ENCODE results near the gene PEX16. TPM values are rescaled to one million over a fixed set of nuclear protein-coding genes. Genes with fewer than 3 reads are reported as not detected.

The PEX16 gene
- total RNA-seq, 2 experiments from 2014 or later = 34.8 to 43.5 TPM

DNA sequence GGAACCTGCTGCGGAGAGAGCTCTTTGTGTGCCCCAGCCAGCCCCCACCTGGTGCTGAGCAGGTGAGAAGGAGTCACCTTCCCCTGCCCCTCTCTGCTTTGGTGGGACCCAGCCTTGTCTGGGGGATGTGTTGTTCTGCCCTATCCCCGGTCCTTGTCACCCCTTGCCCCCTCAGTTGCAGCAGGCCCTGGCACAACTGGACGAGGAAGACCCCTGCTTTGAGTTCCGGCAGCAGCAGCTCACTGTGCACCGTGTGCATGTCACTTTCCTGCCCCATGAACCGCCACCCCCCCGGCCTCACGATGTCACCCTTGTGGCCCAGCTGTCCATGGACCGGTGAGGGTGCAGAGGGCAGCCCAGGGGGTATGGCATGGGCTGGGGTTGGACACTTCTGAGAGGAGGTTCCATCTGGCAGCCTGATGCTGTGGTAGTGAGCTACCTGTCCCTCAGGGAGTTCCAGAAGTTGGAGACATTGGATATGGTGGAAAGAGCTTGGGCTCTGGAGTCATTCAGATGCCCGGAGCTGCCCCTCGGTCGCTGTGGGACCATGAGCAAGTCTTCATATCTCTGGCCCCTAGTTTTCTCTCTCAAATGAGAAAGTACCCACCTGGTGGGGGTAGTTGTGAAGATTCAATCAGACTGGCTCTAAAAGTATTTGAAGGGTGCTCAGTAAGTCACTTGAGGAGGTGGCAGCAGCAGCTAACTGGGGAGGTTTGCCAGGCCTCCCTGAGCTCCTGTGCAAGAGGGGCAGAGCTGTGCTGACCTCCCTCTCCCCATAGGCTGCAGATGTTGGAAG lies 9.1 kb upstream of the PEX16 start:
- H3K4me3 Mint-ChIP-seq = no peak overlapping the region
- H3K36me3 Mint-ChIP-seq = no peaks in the 10 kb centered on the region
- no peaks in the 10 kb centered on the region for H3K9me3 Mint-ChIP-seq
- H3K4me1 Mint-ChIP-seq = peaks cover 17% of the 10 kb centered on the region
- no peak overlapping the region for H3K27ac Mint-ChIP-seq
- peaks cover 4% of the 10 kb centered on the region for H3K27me3 Mint-ChIP-seq
- DNase-seq = no peak

DNA sequence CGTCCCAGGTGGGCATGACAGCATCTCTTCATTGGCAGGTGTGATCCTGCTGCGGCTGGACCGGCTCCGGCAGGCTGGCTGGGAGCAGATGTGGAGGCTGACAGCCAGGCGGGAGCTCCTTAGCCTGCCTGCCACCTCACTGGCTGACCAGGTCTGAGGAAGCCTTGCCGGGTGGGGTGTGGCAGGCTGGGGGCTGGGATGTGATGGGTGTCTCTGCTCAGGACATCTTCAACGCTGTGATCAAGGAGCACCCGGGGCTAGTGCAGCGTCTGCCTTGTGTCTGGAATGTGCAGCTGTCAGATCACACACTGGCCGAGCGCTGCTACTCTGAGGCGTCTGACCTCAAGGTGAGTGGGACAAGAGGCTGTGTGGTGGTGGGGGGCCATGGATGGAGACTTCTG lies 8.3 kb upstream of the PEX16 start:
- no peaks in the 10 kb centered on the region for H3K36me3 Mint-ChIP-seq
- peaks cover 4% of the 10 kb centered on the region for H3K27me3 Mint-ChIP-seq
- no peaks in the 10 kb centered on the region for H3K9me3 Mint-ChIP-seq
- DNase-seq = no peak
- H3K4me3 Mint-ChIP-seq = no peak overlapping the region
- peaks cover 18% of the 10 kb centered on the region for H3K4me1 Mint-ChIP-seq
- H3K27ac Mint-ChIP-seq = no peak overlapping the region

DNA sequence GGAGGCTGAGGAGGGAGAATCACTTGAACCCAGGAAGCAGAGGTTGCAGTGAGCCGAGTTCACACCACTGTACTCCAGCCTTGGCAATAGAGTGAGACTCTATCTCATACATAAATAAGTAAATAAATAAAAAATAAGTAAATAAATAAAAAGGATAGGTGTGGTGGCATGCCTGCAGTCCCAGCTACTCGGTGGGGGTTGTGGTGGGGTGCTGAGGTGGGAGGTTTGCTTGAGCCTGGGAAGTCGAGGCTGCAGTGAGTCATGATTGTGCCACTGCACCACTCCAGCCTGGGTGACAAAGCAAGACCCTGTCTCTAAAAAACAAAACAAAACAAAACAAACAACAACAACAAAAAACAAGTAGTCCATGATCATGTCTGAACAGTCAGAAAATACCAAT lies 7.9 kb upstream of the PEX16 start:
- H3K27ac Mint-ChIP-seq = no peak overlapping the region
- no peak overlapping the region for H3K4me3 Mint-ChIP-seq
- DNase-seq = no peak
- H3K36me3 Mint-ChIP-seq = no peaks in the 10 kb centered on the region
- peaks cover 16% of the 10 kb centered on the region for H3K4me1 Mint-ChIP-seq
- H3K9me3 Mint-ChIP-seq = no peaks in the 10 kb centered on the region
- peaks cover 4% of the 10 kb centered on the region for H3K27me3 Mint-ChIP-seq

DNA sequence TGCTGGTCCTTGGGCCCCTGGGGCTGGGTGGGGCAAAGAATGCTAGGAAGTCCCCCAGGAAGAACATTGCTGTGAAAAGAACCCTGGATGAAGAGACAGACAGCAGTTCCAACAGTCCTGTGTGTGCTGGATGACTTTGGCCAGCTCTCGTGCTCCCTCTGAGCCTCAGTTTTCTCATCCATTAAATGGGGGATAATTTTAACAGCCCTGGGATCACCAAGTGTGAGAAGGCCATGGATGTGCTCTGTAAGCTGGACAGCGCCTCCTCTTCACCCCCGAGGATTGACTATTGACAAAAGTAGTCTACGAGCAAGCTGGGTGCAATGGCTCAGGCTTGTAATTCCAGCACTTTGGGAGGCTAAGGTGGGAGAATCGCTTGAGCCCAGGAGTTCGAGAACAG lies 7.2 kb upstream of the PEX16 start:
- H3K27me3 Mint-ChIP-seq = peaks cover 4% of the 10 kb centered on the region
- no peak overlapping the region for H3K4me3 Mint-ChIP-seq
- H3K9me3 Mint-ChIP-seq = no peaks in the 10 kb centered on the region
- DNase-seq = no peak
- peaks cover 10% of the 10 kb centered on the region for H3K4me1 Mint-ChIP-seq
- H3K36me3 Mint-ChIP-seq = no peaks in the 10 kb centered on the region
- H3K27ac Mint-ChIP-seq = no peak overlapping the region

DNA sequence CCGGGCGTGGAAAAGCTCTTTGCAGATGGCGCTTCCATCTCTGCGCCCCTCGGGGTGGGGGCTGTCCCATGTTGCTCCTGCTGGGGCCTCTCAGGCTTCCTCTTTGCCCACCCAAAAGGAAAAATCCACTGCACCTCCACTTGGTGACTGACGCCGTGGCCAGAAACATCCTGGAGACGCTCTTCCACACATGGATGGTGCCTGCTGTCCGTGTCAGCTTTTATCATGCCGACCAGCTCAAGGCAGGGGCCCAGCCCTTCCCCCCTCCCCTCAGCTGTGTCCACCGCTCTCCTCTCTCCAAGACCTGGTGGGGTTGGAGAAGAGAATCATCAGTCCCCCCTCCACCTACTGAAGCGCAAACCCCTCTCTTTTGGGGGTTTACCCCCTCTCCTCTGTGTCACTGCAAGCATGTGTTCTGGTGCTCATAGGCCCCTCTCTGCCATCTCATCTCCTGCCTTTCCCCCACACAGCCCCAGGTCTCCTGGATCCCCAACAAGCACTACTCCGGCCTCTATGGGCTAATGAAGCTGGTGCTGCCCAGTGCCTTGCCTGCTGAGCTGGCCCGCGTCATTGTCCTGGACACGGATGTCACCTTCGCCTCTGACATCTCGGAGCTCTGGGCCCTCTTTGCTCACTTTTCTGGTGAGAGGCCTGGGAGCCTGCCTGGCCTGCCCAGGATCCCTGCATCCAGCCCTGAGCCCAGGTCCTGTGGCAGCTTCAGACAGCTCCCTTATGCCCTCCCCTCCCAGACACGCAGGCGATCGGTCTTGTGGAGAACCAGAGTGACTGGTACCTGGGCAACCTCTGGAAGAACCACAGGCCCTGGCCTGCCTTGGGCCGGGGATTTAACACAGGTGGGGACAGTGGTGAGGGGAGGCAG lies 6.6 kb upstream of the PEX16 start:
- peak overlapping the region; percentile 24 for H3K4me3 Mint-ChIP-seq
- H3K27ac Mint-ChIP-seq = no peak overlapping the region
- H3K27me3 Mint-ChIP-seq = peaks cover 4% of the 10 kb centered on the region
- peaks cover 8% of the 10 kb centered on the region for H3K4me1 Mint-ChIP-seq
- DNase-seq = no peak
- no peaks in the 10 kb centered on the region for H3K9me3 Mint-ChIP-seq
- H3K36me3 Mint-ChIP-seq = no peaks in the 10 kb centered on the region

DNA sequence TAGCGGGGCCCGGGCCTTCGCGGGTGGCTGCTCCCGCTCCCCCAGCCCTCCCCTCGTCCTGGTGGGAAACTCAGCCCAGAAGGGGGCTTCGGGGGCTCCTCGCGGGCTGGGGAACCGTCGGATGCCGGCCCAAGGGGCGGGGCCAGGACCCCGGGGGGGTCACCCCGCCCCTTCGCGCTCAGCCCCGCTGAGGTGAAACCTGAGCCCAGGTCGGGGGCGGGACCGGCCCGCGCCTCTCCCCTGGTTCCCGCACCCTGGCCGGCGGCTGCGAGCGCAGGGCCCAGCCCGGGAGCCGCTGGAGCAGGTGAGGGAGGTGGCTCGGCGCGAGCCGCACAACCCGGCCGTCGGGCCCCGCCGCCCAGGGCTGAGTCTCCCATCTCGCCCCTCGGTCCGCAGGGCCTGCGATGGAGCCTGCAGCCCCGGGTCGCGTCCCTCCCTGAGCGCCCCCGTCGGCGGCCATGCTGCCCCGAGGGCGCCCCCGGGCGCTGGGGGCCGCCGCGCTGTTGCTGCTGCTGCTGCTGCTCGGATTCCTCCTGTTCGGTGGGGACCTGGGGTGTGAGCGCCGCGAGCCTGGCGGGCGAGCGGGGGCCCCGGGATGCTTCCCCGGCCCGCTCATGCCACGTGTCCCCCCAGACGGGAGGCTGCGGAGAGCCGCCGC lies 4.9 kb upstream of the PEX16 start, which contains the start of gene LARGE2:
TSS of gene LARGE2 (plus strand) at position 232 of the 658 bp plus-strand sequence. CDS start at position 459, 227 bp downstream.
- Mint-ChIP-seq H3K36me3 (no peaks in the 10 kb centered on the region), H3K4me3 (peak within 1 kb of the TSS; percentile 68), H3K27me3 (peaks cover 4% of the 10 kb centered on the region), H3K4me1 (peaks cover 11% of the 10 kb centered on the region), H3K27ac (peak within 1 kb of the TSS; percentile 14), H3K9me3 (no peaks in the 10 kb centered on the region)
- no peak for DNase-seq

DNA sequence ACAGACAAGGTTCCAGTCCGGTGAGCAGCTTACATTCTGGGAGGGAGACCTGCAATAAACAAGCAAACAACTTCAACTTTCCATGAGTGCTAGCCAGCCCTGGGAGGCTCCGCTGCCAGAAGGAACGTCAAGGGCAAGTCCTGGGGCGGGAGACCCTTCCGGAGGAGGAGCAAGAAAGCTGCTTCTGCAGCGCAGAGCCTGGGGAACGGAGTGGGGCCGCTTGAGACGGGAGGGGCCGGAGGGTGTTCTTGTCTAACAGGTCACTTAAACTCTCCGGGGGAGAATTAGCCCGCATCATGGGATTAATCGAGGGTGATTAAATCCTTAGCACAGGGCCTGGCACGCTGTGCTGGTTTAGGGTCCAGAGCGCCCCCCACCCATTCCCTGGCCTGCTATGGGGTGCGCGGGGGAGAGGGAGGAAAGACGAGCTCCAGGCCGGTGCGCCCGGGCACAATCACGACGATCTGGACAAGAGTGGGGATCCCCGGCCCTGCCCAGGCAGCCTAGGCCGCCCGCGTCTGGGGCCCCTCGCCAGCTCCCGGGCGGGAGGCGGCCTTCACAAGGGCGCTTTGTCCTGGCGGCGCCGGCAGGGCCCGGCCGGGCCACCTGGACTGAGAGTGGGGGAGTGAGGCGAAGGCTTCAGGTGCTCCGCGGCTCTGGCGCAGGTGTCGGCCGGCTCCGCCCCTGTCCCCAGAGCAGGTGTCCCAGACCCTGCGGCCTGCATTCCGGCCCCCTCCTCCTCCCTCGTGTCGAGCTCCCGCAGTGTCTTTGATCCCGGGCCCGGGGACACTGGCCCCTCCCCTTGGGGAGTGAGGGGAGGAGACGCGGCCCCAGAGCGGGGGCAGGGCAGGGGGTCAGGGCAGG lies 4.1 kb upstream of the PEX16 start:
- DNase-seq = no peak
- Mint-ChIP-seq H3K36me3 (no peaks in the 10 kb centered on the region), H3K4me1 (peaks cover 9% of the 10 kb centered on the region), H3K4me3 (peak overlapping the region; percentile 16), H3K27me3 (peaks cover 4% of the 10 kb centered on the region), H3K27ac (peak overlapping the region; percentile 14), H3K9me3 (no peaks in the 10 kb centered on the region)

DNA sequence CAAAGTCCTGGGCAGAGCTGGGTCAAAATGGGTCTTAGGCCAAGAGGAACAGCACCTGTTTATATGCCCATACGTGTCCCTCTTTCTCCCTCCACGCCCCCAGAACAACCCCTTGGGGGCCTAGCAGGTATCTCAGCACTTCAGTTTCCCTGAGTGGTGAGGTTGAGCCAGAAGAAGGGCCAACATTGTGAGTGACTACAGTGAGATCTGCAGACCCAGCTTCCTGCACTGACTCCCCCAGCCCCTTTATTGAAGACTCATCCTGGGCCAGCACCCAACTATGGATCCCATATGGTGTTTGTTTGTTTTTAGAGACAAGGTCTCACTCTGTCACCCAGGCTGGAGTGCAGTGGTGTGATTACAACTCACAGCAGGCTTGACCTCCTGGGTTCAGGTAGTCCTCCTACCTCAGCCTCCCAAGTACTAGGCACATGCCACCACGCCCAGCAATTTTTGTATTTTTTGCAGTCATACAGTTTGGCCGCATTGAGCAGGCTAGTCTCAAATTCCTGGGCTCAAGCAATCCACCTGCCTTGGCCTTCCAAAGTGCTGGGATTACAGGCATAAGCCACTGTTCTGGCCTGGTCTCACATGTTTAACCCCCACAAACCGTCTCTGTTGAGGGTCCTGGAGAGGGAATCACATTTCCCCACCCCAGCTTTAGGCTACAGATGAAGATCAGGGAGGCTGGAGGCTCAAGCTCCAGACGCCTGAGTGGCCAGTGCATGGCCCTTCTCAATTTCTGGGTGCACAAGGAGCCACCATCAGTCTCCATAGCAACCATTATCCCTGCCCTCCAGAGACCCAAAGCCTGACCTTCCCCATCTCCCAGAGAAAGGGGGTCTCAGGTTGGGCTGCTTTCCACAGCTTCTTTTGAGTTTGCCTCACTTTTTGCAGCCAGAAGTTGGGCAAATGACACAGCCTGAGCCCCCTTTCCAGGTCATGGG lies 3.1 kb upstream of the PEX16 start:
- Mint-ChIP-seq H3K4me1 (peaks cover 15% of the 10 kb centered on the region), H3K9me3 (no peaks in the 10 kb centered on the region), H3K27me3 (peaks cover 4% of the 10 kb centered on the region), H3K4me3 (no peak overlapping the region), H3K36me3 (no peaks in the 10 kb centered on the region), H3K27ac (no peak overlapping the region)
- no peak for DNase-seq

DNA sequence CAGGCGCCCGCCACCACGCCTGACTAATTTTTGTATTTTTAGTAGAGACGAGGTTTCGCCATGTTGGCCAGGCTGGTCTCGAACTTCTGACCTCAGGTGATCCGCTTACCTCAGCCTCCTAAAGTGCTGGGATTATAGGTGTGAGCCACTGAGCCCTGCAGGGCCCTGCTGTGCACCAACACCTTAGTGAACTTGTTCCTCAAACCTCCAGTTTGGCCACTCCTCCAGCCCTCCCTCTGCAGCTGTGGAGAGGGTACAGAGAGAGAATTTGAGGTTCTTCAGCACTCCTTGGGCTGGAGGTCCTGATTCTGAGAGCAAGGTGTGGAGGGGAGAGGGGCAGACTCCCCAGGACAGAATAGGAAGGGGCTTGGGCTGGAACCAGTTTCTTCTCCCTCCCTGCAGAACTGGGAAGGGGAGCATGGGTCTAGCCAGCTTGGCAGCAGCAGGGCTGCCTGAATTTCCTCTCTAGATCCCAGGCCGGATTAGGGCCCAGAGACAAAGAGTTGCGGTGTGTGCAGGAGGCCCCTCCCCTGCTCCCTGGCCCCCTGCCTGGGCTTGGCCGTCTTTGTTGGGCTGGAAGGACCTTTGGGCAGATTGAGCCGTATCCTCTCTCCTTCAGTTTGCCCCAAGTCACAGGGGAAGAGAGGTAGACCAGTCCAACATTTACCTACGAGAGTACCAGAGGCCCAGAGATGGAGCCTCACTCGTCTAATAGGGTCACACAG lies 2.3 kb upstream of the PEX16 start:
- Mint-ChIP-seq H3K27me3 (peaks cover 4% of the 10 kb centered on the region), H3K9me3 (no peaks in the 10 kb centered on the region), H3K27ac (no peak overlapping the region), H3K4me3 (no peak overlapping the region), H3K36me3 (peaks cover 2% of the 10 kb centered on the region), H3K4me1 (peaks cover 17% of the 10 kb centered on the region)
- DNase-seq = no peak

DNA sequence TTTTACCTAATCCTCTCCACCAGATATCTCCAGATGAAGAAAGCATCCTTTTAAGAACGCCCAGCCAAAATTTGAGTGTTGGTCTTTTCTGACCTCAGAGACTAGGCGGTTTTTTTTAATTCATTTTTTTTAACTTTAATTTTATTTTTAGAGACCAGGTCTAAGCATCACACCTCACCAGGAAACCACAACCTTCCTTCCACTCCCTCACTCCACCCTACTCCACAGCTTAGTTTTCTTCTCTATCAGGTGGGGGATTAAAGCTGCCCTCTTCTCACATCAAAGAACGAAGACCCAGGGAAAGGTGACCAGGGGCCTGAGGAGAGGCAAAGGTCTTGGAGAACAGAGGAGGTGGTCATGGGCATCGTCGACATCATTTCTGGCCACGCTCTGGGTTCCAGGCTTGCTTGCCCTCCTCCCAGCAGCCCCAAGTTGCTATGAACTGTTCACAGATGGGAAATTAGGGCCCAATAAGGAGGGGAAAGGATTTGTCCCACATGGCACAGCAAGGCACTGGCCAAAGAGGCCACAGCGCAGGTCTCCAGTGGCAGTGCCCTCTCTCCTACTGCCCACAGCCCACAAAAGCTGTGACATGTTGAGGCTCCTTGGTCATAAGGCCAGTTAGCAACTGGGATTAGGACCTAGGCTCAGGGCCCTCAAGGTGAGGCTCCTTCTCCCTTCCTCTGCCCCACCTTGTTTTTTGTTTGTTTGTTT lies 1.4 kb upstream of the PEX16 start:
- H3K36me3 Mint-ChIP-seq = peaks cover 5% of the 10 kb centered on the region
- H3K27me3 Mint-ChIP-seq = peaks cover 4% of the 10 kb centered on the region
- H3K4me3 Mint-ChIP-seq = peak overlapping the region; percentile 91
- no peak for DNase-seq
- H3K4me1 Mint-ChIP-seq = peaks cover 17% of the 10 kb centered on the region
- H3K27ac Mint-ChIP-seq = peak overlapping the region; percentile 94
- H3K9me3 Mint-ChIP-seq = no peaks in the 10 kb centered on the region

DNA sequence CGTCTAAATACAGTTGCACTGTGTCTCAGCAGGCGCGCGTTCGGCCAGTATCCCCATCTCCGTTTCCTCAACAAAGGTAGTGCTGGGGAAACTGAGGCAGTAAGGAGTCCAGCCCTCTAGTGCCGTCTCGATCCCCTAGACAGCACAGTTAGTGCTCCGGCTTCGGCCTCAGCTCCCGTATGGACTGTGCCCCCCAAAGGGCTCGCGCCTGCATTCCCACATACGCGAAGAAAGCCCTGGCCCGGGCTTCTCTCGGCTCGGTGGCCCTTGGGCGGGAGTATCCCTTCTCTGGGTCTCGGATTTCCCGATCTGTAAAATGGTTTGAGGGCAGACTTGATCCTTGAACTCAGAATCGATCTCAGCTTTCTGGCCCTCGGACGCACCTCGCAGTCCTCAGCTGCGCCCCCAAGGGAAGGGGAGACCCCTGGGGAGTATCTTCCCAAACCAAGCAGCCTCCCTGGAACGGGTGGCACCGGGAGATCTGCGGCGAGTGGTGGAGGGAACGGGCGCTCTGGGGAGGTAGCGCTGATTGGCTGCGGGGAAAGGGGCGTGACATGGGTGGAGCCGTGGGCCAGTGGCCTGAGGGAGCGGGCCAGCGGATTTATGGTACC lies 759 bp upstream of the PEX16 start:
- DNase-seq = peak; percentile 72
- Mint-ChIP-seq H3K9me3 (no peaks in the 10 kb centered on the region), H3K27me3 (peaks cover 4% of the 10 kb centered on the region), H3K4me3 (peak overlapping the region; percentile 91), H3K4me1 (peaks cover 17% of the 10 kb centered on the region), H3K36me3 (peaks cover 5% of the 10 kb centered on the region), H3K27ac (peak overlapping the region; percentile 94)

DNA sequence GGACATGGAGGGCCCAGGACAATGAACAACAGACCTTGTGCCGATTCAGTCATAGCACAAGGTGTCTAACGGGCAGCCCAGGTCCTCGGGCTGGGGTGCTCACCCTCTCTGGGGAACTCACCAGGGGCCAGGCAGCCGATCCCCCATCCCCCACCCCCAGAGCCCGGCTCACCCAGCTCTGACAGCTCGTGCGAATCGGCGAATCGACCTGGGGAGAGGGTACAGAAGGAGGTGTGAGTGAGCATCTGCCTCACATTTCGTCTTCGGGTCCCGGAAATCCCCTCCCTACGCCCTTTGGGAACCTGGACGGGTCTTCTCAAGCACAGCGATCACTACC lies 423 bp downstream of the PEX16 start:
- Mint-ChIP-seq H3K9me3 (no peaks in the 10 kb centered on the region), H3K36me3 (peaks cover 5% of the 10 kb centered on the region), H3K27ac (peak overlapping the region; percentile 94), H3K4me3 (peak overlapping the region; percentile 91), H3K27me3 (no peaks in the 10 kb centered on the region), H3K4me1 (peaks cover 17% of the 10 kb centered on the region)
- DNase-seq = no peak

All from activated naive CD8-positive, alpha-beta T cell treated with anti-CD3 and anti-CD28 coated beads for 36 hours (primary cell).